GM19035 (cell line): ENCODE results near the gene CRTAC1.

Experiments used
- ATAC-seq: cut with Tn5 transposase; IDR thresholded peaks from one replicate; pipeline ENCODE4 v1.9.1; 2021; ENCODE audit not compliant: unreplicated experiment

CRTAC1 gene

DNA sequence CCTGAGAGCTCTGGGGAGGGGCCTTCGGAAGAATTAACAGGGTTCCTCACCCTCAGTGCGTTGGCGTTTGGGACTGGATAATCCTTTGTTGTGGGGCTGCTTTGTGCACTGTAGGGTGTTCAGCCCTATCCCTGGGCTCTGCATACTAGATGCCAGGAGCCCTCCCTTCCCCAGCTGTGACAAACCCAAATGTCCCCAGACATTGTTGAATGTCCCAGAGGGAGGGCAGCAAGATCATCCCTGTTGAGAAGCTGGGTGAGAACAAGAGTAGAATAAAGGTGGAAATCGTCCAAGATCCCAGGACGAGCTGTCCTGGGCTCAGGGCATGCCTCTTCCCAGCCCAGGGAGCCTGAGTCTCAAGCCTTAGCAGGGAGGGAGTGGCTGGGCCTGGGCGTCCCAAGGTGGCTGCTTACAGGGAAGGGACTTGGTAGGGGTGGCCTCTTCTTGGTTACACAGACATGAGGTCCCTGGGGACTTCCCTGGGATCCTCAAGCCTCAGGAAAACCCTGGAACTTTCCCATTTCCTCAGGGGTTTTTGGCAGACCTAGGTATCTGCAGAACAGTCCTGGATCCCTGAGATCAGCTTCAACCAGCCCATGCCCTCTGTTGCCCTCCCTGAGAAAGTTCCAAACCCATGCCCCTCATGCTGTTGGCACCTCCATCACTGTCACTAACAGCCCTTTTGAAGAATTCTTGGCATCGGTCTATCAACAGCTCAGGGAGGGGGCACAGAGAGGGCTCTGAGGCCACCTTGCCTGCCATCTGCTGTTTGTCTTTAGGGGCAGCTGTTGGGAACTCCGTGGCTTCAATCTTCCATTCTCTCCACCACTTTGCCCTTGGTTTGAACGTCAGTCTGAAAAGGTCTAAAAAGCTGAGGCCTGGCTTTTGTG lies 127.0 kb downstream of the CRTAC1 start:
- no peak for ATAC-seq

DNA sequence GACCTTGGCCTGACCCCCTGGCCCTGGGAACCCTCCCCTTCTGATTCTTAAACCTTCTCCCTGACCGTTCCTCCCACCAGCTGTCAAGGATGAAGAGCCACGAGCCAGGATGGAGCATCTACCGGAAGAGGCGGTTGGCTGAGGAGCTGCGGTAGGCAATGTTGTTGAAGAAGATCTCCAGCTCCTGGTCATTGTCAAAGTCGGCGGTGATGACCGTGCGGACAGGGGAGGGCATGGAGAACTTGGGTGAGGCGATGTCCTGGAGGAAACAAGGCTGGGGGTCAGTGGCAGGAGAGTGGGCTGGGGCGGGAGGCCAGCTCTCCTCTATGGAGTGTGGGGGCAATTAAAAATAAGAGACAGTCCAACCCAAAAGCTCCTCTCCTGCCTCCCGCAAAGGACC lies 129.0 kb downstream of the CRTAC1 start:
- no peak for ATAC-seq

- no peak for ATAC-seq
Measured at GRCh38 chr10:97898429-97898828, 132.0 kb downstream of the CRTAC1 start.

- ATAC-seq: no peak
Measured at GRCh38 chr10:97896756-97897358, 133.6 kb downstream of the CRTAC1 start.

GRCh38 chr10:97895915-97896314 lies 134.5 kb downstream of the CRTAC1 start:
- no peak for ATAC-seq

DNA sequence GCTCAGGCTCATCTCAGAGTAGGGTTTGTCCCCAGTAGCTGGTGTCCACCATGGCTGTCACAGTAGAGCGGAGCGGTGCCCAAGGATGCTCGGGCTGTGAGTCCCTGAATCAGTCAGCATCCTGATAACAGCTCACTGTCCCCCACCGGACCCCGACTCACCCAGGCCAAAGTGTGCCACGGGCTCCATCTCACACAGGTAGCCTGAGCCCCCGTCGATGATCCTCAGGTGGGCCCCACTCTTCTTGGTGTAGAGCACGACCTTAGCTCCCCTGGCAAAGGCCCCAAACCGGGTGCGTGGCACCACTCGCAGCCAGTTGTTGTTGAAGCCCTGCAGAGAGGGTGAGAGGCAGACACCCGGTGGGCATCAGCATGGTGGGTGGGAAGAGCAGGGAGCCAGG lies 135.3 kb downstream of the CRTAC1 start:
- no peak for ATAC-seq

- ATAC-seq: no peak
Measured at GRCh38 chr10:97894092-97894491, 136.3 kb downstream of the CRTAC1 start.

- ATAC-seq: no peak
Measured at GRCh38 chr10:97892939-97893338, 137.5 kb downstream of the CRTAC1 start.

- ATAC-seq: no peak
Measured at GRCh38 chr10:97892506-97892905, 137.9 kb downstream of the CRTAC1 start.

- no peak for ATAC-seq
Measured at GRCh38 chr10:97891497-97892167, 138.8 kb downstream of the CRTAC1 start.

DNA sequence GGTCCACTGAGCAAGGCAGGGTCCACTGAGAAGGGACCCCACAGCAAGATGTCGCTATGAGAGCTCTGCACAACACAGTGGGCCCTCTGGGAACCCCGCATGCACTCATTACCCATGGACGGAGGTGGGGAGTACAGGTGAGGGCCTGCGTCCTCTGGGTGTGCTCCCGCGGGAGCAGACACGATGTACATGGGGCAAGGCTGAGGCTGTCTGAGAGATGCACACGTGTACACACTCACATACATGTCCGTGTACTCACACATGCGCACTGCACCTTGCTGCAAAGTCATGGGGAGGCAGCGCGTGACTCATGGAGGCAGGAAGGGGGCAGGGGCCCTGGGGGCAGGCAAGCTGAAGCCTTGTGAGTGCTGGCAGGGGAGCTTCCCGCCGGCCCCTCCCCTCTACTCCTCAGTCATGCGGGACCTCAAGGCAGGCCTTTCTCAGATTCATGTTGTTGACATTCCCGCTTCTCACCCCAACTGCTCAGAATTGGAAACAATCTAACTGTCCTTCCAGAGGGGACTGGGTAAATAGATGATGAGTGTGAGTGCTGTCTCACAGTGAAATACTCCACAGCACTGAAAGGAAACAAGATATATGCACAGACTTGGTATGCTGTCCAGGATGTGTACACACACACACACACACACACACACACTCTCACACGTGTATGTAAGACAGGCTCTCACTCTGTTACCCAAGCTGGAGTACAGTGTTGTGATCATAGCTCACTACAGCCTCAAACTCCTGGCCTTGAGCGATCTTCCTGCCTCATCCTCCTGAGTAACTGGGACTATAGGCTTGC lies 140.8 kb downstream of the CRTAC1 start:
- no peak for ATAC-seq

- no peak for ATAC-seq
Measured at GRCh38 chr10:97888641-97889262, 141.7 kb downstream of the CRTAC1 start.

GRCh38 chr10:97888134-97888533 lies 142.3 kb downstream of the CRTAC1 start:
- ATAC-seq: no peak

DNA sequence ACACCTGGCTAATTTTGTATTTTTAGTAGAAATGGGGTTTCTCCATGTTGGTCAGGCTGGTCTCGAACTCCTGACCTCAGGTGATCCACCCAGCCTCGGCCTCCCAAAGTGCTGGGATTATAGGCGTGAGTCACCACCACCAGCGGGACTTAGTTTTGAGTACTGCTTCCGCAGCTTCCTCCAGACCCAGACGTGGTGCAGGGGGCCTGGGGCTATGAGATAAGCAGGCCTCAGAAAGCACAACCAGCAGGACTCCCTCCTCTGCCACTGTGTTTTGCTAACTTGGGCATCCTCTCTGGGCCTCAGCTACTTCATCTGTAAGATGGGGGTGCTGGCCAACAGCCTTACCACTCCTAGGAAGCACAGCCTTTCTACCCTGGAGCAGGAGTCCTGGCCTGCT lies 143.0 kb downstream of the CRTAC1 start:
- no peak for ATAC-seq

DNA sequence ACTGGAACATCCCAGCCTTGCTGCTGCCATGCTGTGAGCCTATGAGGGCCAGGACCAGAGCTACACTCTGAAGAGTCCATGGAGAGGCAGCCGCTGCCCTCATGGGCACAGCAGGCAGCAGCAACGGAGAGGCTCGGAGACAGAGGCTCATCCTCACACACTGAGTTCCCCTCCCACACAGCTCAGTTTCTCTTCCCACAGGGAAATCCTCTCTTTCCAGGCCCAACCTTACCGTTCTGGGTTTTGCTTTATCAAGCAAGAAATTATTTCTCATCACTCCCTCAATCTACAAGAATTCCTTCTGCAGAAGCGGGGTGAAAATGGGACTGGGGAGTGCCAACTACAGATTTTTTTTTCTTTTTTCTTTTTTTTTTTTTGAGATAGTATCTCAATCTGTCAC lies 144.1 kb downstream of the CRTAC1 start:
- ATAC-seq: no peak

DNA sequence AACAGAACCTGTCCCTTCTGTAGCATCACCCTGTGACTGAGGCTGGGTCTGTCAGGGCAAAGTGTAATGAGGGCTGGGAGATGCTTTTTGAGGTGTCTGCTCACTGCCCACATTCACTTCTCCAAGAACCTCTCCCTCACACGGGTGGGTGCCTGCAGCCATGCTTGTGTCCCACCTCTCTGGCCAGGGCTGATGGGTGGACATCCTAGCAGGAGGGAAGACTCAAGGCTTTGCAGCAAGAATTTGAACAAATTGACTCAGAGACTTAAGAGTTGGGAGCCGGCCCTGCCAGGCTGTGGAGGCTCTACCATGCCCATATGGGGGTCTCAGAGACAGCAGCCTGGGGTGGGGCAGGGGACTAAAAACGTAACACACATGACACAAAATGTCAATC lies 147.3 kb downstream of the CRTAC1 start:
- no peak for ATAC-seq

DNA sequence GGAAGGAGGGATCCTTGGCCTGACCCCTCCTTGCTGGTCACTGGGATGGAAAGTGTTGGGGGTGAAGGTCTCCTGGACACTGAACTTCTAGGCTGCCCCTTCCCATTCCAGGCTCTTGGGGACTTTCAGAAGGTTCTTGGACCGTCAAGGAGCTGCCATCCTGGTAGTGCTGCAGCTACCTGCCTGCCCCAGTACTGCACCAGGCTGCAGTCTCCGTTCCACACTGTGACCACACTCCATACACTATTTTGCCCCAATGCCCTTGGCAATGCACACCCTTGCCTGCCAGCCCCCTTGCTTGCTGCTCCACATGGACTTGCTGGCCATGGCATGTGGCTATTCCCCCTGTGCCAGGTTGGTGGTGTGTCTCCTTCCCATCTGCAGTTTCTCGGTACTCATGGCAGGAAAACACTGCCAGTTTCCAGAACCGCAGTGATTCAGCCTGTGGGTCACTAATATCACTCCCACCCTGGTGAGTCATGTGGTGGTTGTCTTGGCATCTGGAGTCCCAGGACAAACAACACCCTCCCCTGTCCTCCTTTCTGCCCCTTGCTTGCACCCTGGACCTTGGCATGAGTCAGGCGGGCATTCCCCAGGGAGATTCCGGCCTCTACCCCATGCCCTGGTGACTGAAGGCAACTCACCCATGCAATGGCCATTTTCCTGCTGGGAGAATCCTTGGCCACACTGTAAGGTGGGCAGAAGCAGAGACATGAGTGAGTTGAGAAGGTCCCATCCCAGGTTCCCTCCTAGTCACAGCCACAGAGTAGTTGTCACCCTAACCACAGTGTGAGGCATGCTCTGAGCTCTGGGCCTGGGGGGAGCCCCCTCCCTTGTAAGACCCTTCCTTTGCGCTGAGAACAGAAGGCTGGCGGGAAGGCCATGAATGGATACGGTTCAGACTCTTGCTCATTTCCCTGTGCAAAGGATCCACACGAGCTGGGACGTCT lies 148.0 kb downstream of the CRTAC1 start:
- no peak for ATAC-seq

DNA sequence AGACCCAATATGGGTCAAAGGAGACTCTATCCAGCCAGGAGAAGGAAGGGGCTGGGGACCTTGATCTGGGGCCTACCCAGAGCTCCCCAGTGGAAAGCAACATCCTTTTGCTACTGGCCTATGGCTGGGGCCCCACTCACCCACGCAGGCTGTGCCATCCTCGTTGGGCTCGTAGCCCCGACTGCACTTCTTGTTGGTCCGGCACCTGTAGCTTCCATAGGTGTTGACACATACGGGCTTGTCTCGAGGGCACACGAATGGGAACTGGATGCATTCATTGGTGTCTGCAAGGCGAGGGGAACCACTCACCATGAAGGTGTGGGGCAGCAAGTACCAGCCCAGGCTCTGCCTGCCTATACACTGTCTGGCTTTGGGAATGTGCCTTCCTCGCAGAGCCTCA lies 150.3 kb downstream of the CRTAC1 start:
- no peak for ATAC-seq

DNA sequence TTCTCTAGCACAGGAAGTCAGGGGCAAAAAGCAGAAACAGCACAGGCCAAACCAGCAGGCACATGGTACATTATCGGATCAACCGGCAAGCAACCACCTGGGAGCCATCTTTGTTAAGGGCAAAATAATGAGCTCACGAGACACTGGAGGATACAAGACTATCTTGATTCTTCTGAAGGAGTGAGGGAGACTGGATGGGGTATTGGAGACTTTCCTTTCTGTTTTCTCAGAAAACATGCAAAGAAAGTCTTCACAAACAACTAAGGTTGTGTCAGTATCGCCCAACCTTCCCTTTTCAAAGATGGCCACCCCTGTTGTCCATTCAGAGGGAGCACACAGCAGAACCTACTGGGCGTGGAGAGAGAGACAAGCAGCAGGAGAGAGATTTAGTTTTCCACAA lies 151.2 kb downstream of the CRTAC1 start:
- ATAC-seq: no peak

GRCh38 chr10:97876402-97876801 lies 154.0 kb downstream of the CRTAC1 start:
- ATAC-seq: no peak
